Nephron (organoid): ENCODE results near the gene ELMOD1.

Source experiments
- H3K27ac Mint-ChIP-seq, 3 experiments: 2 replicates each; pipeline ENCODE4 v1.8.0; 2020; ENCODE audit warnings: mixed read lengths in 3 of 3, mild to moderate bottlenecking in 2 of 3, moderate library complexity in 1 of 3
- H3K27me3 Mint-ChIP-seq: 2 replicates; pipeline ENCODE4 v1.8.0; 2021; ENCODE audit warnings: low read depth, mild to moderate bottlenecking, moderate library complexity, mixed read lengths
- H3K36me3 Mint-ChIP-seq: 2 replicates; pipeline ENCODE4 v1.8.0; 2020; ENCODE audit warnings: low read depth, mixed read lengths
- H3K4me1 Mint-ChIP-seq: 2 replicates; pipeline ENCODE4 v1.8.0; 2020; ENCODE audit warnings: mixed read lengths
- H3K4me3 Mint-ChIP-seq, 3 experiments: 2 replicates each; pipeline ENCODE4 v1.8.0; 2020; ENCODE audit warnings: mild to moderate bottlenecking in 3 of 3, mixed read lengths in 3 of 3, moderate library complexity in 2 of 3
- H3K9me3 Mint-ChIP-seq: 2 replicates; pipeline ENCODE4 v1.8.0; 2020; ENCODE audit warnings: mixed read lengths
- TF ChIP-seq, protein P1 (sequence below), 3 experiments: fragments of 200-600 bp; sonication (generic); IDR thresholded peaks; one replicate each; pipeline ENCODE4 v1.5.0; 2021; ENCODE audit warnings: antibody characterized with exemption in 3 of 3; ENCODE audit not compliant: unreplicated experiment in 3 of 3

ELMOD1 gene

GRCh38 chr11:107659310-107659709 lies 68.4 kb downstream of the ELMOD1 start:
- Mint-ChIP-seq H3K27ac (no peak overlapping the region), H3K4me3 (no peak overlapping the region), H3K36me3 (no peaks in the 10 kb centered on the region), H3K9me3 (no peaks in the 10 kb centered on the region), H3K4me1 (peaks cover 1% of the 10 kb centered on the region), H3K27me3 (no peaks in the 10 kb centered on the region)
- TF ChIP-seq, protein P1, sequence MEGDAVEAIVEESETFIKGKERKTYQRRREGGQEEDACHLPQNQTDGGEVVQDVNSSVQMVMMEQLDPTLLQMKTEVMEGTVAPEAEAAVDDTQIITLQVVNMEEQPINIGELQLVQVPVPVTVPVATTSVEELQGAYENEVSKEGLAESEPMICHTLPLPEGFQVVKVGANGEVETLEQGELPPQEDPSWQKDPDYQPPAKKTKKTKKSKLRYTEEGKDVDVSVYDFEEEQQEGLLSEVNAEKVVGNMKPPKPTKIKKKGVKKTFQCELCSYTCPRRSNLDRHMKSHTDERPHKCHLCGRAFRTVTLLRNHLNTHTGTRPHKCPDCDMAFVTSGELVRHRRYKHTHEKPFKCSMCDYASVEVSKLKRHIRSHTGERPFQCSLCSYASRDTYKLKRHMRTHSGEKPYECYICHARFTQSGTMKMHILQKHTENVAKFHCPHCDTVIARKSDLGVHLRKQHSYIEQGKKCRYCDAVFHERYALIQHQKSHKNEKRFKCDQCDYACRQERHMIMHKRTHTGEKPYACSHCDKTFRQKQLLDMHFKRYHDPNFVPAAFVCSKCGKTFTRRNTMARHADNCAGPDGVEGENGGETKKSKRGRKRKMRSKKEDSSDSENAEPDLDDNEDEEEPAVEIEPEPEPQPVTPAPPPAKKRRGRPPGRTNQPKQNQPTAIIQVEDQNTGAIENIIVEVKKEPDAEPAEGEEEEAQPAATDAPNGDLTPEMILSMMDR (IDR thresholded peaks at IDR 0.05; ENCODE audit: unreplicated experiment in 3 of 3) = no peak

DNA sequence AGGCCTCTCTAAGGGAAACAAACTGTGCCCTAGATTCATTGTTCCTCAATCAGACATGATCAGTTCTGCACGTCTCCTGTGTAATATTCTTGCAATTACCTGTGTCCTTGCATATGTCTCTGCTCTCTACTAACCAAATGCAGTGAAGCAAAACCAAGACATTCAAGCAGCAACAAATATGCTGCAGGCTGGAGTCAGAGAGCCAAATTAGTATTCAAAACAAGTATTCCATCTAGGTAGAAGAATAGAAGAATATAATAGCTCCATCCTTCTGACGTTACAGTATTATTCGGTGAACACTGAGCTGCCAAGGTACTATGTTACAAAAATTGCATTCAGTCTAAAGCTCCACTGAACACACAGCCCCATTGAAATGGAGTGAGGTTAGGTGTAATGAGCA lies 69.1 kb downstream of the ELMOD1 start:
- Mint-ChIP-seq H3K4me1 (peaks cover 9% of the 10 kb centered on the region), H3K36me3 (no peaks in the 10 kb centered on the region), H3K27ac (no peak overlapping the region), H3K4me3 (no peak overlapping the region), H3K27me3 (no peaks in the 10 kb centered on the region), H3K9me3 (no peaks in the 10 kb centered on the region)
- TF ChIP-seq, protein P1 (IDR thresholded peaks at IDR 0.05; ENCODE audit: unreplicated experiment in 3 of 3) = no peak

DNA sequence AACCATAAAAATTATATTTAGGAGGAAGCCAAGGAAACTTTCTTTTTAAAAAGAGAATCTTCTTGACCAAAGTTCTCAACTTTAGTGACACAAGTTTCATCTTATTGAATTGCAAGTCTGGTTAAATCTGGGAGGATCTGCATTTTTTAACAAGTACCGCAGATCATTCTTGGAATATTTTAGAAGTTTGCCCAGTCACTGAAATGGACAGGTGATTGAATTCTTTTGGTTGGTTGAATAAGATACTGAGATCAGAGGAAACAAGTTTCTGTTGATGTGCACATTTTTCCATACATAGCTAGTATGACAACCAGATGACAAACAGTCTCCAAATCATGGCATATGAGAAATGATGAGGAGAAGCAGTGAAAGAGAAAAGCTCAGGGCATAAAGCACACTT lies 70.7 kb downstream of the ELMOD1 start:
- no peak overlapping the region for H3K27ac Mint-ChIP-seq
- TF ChIP-seq, protein P1 (IDR thresholded peaks at IDR 0.05; ENCODE audit: unreplicated experiment in 3 of 3) = no peak
- no peaks in the 10 kb centered on the region for H3K27me3 Mint-ChIP-seq
- no peak overlapping the region for H3K4me3 Mint-ChIP-seq
- H3K4me1 Mint-ChIP-seq = peaks cover 13% of the 10 kb centered on the region
- H3K36me3 Mint-ChIP-seq = no peaks in the 10 kb centered on the region
- no peaks in the 10 kb centered on the region for H3K9me3 Mint-ChIP-seq

- Mint-ChIP-seq H3K9me3 (no peaks in the 10 kb centered on the region), H3K4me3 (peak overlapping the region in 1 of 3 experiments; percentile 56), H3K36me3 (no peaks in the 10 kb centered on the region), H3K4me1 (peaks cover 28% of the 10 kb centered on the region), H3K27me3 (no peaks in the 10 kb centered on the region), H3K27ac (peak overlapping the region in 2 of 3 experiments; percentile 69 to 70)
- TF ChIP-seq, protein P1 (IDR thresholded peaks at IDR 0.05; ENCODE audit: unreplicated experiment in 3 of 3) = no peak
These were observed 74.1 kb downstream of the ELMOD1 start for GRCh38 chr11:107665018-107665417.

DNA sequence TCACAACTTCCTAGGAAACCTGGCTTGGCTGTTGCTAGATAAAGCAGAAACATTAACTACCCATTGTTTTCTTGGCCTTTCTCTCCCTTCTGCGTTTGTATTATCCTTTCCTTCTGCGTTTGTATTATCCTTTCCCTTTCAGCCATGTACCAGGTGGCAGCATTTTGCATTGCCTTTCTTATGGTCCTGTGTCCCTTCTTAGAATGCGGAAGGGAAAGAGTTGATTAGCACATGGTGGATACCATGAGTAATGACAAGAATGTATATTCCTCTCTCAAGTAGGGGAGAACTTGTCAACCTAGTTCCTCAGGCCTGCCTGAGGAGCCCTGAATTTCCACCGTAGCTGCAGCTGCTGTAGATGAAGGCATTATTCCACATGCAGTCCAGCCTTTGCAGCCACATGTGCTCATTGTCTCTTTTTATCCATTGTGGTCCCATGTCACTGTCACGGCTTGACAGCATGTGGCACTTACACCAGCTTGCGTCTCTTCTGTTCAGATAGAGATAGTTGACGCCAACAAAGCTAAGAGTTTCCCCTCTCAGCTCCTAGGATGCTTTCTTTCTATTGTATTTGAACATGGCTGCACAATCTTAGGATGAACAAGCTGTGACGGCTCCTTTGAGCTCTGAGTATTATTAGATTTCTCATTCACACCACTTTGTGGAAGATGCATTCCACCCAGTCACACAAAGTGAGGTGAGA lies 76.1 kb downstream of the ELMOD1 start:
- peak overlapping the region in 1 of 3 experiments; percentile 21 for H3K4me3 Mint-ChIP-seq
- TF ChIP-seq, protein P1 (IDR thresholded peaks at IDR 0.05; ENCODE audit: unreplicated experiment in 3 of 3) = no peak
- no peaks in the 10 kb centered on the region for H3K36me3 Mint-ChIP-seq
- H3K27me3 Mint-ChIP-seq = no peaks in the 10 kb centered on the region
- H3K27ac Mint-ChIP-seq = no peak overlapping the region
- H3K4me1 Mint-ChIP-seq = peaks cover 34% of the 10 kb centered on the region
- no peaks in the 10 kb centered on the region for H3K9me3 Mint-ChIP-seq

GRCh38 chr11:107669191-107669740 lies 78.3 kb downstream of the ELMOD1 start:
- Mint-ChIP-seq H3K27me3 (peaks cover 6% of the 10 kb centered on the region), H3K27ac (no peak overlapping the region), H3K9me3 (no peaks in the 10 kb centered on the region), H3K36me3 (no peaks in the 10 kb centered on the region), H3K4me3 (no peak overlapping the region), H3K4me1 (peaks cover 33% of the 10 kb centered on the region)
- TF ChIP-seq, protein P1 (IDR thresholded peaks at IDR 0.05; ENCODE audit: unreplicated experiment in 3 of 3) = no peak
